ENCODE measurements around the gene HOXA6. TPM values are rescaled to one million over a fixed set of nuclear protein-coding genes. Genes with fewer than 3 reads are reported as not detected.
A peak's percentile ranks its signal among the peaks of the same experiment; 100 is the strongest.

Gene HOXA6
- total and polyA plus RNA-seq, 2 donors (not counting 3 experiments of a cell fraction or from before 2014, with no cell fraction given) = 10.0 to 20.7 TPM

- Histone ChIP-seq H3K4me2 (ENCODE audit: insufficient read depth, low read length) (peak overlapping the region; percentile 70), H3K27ac (ENCODE audit: insufficient read depth, low read depth, low read length) (peak overlapping the region; percentile 91), H3K9ac (replicated peaks; ENCODE audit: extremely low read depth, insufficient read depth, low read length) (peak overlapping the region; percentile 85), H3K36me3 (ENCODE audit: control insufficient read depth in 2 of 2, extremely low read depth in 1 of 2, insufficient read depth in 2 of 2, low read length in 2 of 2) (peaks cover 2 to 7% of the 10 kb centered on the region in 2 experiments), H3K9me1 (replicated peaks; ENCODE audit: control insufficient read depth, extremely low read depth, insufficient read depth, low read length) (no peaks in the 10 kb centered on the region), H3K9me3 (replicated peaks; ENCODE audit: control insufficient read depth, insufficient read depth, low read length) (no peaks in the 10 kb centered on the region), H3K27me3 (ENCODE audit: control insufficient read depth in 2 of 2, insufficient read depth in 2 of 2, low read length in 2 of 2) (no peaks in the 10 kb centered on the region), H3K79me2 (ENCODE audit: control insufficient read depth, insufficient read depth, low read length) (peaks cover 98% of the 10 kb centered on the region), H3K4me1 (ENCODE audit: control insufficient read depth, extremely low read depth, insufficient read depth, low read length) (peaks cover 45% of the 10 kb centered on the region), H2AFZ (ENCODE audit: low read depth, low read length) (no peak overlapping the region), H4K20me1 (replicated peaks; ENCODE audit: control insufficient read depth, extremely low read depth, insufficient read depth, low read length) (no peaks in the 10 kb centered on the region), H3K4me3 (replicated peaks in 1 of 3; ENCODE audit: insufficient read depth in 1 of 3, low read depth in 1 of 3, low read length in 3 of 3) (peak overlapping the region; percentile 31 to 98 (median 63))
- intact Hi-C loops (cut with micrococcal nuclease) = loop anchor here (2.0 kb wide), 1 partner anchor 49 kb away; no protein-coding TSS in a partner anchor
- dilution Hi-C loops (cut with MboI; ENCODE audit: extremely low pct_ligation_motif_present, low sequenced_read_pairs) = loop anchor here (10.0 to 25.0 kb wide), 3 partner anchors 313 to 981 kb away; no protein-coding TSS in a partner anchor
- BruUV-seq (replicated peaks) = no TSS peak
- no peak for TF ChIP-seq MAX (IDR thresholded peaks at IDR 0.05; ENCODE audit: insufficient read depth, insufficient read length)
- TF ChIP-seq POLR2AphosphoS5 (IDR thresholded peaks at IDR 0.05; ENCODE audit: insufficient read depth, low read depth, low read length) = peak; percentile 1
- no peak for DNase-seq (ENCODE audit: low read depth, low spot score)
- CTCF ChIA-PET = interaction anchor here (0.7 to 7.4 kb wide), 8 partner anchors 9 to 798 kb away, joined by 3 to 86 read pairs (median 9); partner anchors contain the start of genes HOXA3, HOXA5 and HOXA6
- no peak for FAIRE-seq
- POLR2A ChIA-PET = interaction anchor here (1.1 to 1.7 kb wide), 3 partner anchors 9 to 12 kb away, joined by 4 to 5 read pairs (median 5); no protein-coding TSS in a partner anchor
Observed at GRCh38 chr7:27167916-27168264, 20.3 kb upstream of the HOXA6 start.

- H3K4me3 ChIP-seq (replicated peaks in 1 of 3; ENCODE audit: insufficient read depth in 1 of 3, low read depth in 1 of 3, low read length in 3 of 3) = peak overlapping the region; percentile 31 to 98 (median 63)
- dilution Hi-C loops (cut with MboI; ENCODE audit: extremely low pct_ligation_motif_present, low sequenced_read_pairs) (loop anchor here (10.0 to 25.0 kb wide), 3 partner anchors 312 to 980 kb away; no protein-coding TSS in a partner anchor), intact Hi-C loops (cut with micrococcal nuclease) (no loop called here)
- TF ChIP-seq FOS (IDR thresholded peaks at IDR 0.05; ENCODE audit: borderline replicate concordance, insufficient read depth, low read length) = peak; percentile 29
- no peak for TF ChIP-seq CTCF (IDR thresholded peaks at IDR 0.05; ENCODE audit: extremely low read depth in 1 of 2, insufficient read depth in 1 of 2, low read depth in 1 of 2, low read length in 2 of 2)
- peak; percentile 47 for TF ChIP-seq POLR2AphosphoS5 (IDR thresholded peaks at IDR 0.05; ENCODE audit: insufficient read depth, low read depth, low read length)
- H2AFZ ChIP-seq (ENCODE audit: low read depth, low read length) = no peak overlapping the region
- peaks cover 3 to 7% of the 10 kb centered on the region in 2 experiments for H3K36me3 ChIP-seq (ENCODE audit: control insufficient read depth in 2 of 2, extremely low read depth in 1 of 2, insufficient read depth in 2 of 2, low read length in 2 of 2)
- BruUV-seq (replicated peaks) = no TSS peak
- H3K27me3 ChIP-seq (ENCODE audit: control insufficient read depth in 2 of 2, insufficient read depth in 2 of 2, low read length in 2 of 2) = no peaks in the 10 kb centered on the region
- H3K9me3 ChIP-seq (replicated peaks; ENCODE audit: control insufficient read depth, insufficient read depth, low read length) = no peaks in the 10 kb centered on the region
- no peaks in the 10 kb centered on the region for H4K20me1 ChIP-seq (replicated peaks; ENCODE audit: control insufficient read depth, extremely low read depth, insufficient read depth, low read length)
- FAIRE-seq (peak; percentile 61), DNase-seq (ENCODE audit: low read depth, low spot score) (no peak)
- peak overlapping the region; percentile 85 for H3K9ac ChIP-seq (replicated peaks; ENCODE audit: extremely low read depth, insufficient read depth, low read length)
- H3K9me1 ChIP-seq (replicated peaks; ENCODE audit: control insufficient read depth, extremely low read depth, insufficient read depth, low read length) = no peaks in the 10 kb centered on the region
- peak overlapping the region; percentile 70 for H3K4me2 ChIP-seq (ENCODE audit: insufficient read depth, low read length)
- H3K79me2 ChIP-seq (ENCODE audit: control insufficient read depth, insufficient read depth, low read length) = peaks cover 98% of the 10 kb centered on the region
- peaks cover 37% of the 10 kb centered on the region for H3K4me1 ChIP-seq (ENCODE audit: control insufficient read depth, extremely low read depth, insufficient read depth, low read length)
- ChIA-PET CTCF (interaction anchor here (0.8 to 7.4 kb wide), 13 partner anchors 8 to 930 kb away, joined by 3 to 86 read pairs (median 4); partner anchors contain the start of gene HOXA3), POLR2A (interaction anchor here (1.6 to 1.8 kb wide), 5 partner anchors 12 to 23 kb away, joined by 3 to 8 read pairs (median 5); partner anchors contain the start of genes HOXA11, HOXA3 and HOXA5)
- H3K27ac ChIP-seq (ENCODE audit: insufficient read depth, low read depth, low read length) = peak overlapping the region; percentile 91
Observed at GRCh38 chr7:27166531-27167505, 19.2 kb upstream of the HOXA6 start.

All from endothelial cell of umbilical vein (primary cell).